ENCODE data around the gene ANO2.
"Not testable (repeated sequence)": the region's sequence is repeated elsewhere in the genome, so short reads cannot be mapped to it uniquely, and the experiment has no call there.

Gene ANO2

DNA sequence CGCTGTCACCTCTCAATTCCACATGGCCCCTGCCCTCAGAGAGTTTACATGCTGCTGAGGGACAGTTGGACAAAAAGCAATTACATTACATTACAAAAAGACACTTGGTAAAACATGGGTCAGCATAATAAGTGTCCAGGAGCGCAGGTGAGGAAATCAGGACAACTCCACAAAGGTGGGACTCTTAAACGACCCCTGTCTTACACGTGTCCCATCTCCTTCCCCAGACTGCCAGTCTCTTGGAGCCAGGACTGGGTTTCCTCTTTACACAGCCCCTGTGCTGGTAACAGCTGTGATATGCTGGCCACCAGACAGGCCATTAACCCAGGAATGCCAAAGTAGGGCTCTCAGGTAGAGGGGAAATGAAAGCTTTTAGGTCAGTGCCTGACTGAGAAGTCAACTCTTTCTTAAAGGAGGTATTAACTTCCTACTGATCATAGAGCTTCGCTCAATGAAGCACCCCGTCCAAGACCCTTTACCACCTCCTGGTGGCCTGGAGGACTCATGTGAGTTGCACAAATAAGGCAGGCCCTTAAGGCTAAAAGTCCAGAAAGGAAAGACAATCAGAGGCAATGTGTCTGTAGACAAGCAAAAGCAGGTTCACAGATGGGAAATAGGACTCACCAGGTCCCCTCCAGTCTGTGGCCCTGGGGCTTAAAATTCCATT is 55.5 kb downstream of the ANO2 start:
- in situ Hi-C loops (cut with HindIII; ENCODE audit: low sequenced_read_pairs), result no loop called here

DNA sequence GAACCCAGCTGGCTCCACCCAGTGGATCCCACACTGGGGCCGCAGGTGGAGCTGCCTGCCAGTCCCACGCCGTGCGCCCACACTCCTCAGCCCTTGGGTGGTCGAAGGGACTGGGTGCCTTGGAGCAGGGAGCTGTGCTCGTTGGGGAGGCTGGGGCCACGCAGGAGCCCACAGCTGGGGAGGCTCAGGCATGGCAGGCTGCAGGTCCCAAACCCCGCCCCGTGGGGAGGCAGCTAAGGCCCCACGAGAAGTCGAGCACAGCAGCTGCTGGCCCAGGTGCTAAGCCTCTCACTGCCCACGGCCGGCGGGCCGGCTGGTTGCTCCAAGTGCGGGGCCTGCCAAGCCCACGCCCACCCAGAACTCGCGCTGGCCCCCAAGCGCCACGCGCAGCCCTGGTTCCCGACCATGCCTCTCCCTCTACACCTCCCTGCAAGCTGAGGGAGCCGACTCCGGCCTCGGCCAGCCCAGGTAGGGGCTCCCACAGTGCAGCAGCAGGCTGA is 56.2 kb downstream of the ANO2 start:
- in situ Hi-C loops (cut with HindIII; ENCODE audit: low sequenced_read_pairs), result no loop called here

DNA sequence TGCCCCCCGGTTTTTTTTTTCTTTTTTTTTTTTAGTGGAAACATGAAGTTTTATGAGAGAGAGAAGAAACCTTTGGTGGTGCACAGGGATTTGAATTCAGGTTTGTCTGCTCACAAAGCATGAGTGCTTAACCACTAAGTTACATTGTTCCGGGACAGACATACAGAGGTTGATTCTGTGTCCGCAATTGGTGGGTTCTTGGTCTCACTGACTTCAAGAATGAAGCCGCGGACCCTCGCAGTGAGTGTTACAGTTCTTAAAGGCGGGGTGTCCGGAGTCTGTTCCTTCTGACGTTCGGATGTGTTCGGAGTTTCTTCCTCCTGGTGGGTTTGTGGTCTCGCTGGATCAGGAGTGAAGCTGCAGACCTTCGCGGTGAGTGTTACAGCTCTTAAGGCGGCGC is 57.2 kb downstream of the ANO2 start:
- in situ Hi-C loops (cut with HindIII; ENCODE audit: low sequenced_read_pairs), result not testable (repeated sequence)

DNA sequence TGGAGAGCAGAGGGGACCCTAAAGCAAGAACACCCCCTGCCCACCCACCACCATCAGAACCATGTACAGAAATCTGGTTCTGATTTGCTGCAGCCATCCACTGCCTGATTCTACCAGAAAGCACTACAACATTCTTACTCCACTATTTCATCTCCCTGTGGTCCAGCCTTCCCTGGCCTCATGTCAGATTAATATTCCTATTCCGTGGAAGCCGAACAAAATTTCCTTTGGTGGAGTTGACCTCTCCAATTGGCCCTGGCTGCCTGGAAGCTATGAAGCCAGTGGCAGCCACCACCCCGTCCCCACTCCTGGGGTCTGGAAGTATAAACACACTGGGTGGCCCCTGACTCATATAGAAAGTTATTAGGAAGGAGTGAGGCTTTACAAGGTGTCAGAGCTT is 60.2 kb downstream of the ANO2 start:
- in situ Hi-C loops (cut with HindIII; ENCODE audit: low sequenced_read_pairs), result no loop called here

DNA sequence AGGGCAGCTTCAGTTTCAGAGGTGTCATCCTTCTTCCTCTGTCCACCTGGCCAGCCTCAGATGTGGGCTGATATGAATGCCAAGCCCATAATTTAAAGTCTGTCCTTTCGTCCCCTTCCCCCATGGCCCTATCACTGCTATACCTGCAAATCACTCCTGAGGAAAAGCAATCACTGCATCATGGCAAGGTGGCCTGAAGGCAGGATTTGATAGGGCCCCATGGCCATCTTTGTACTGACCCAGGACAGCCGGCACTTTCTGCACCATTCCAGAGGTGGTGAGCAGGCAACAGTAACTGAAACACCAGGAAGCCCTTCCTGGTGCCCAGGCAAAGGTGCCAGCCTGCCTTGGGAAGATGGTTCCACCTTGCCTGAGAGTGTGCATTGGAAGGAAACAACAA is 60.8 kb downstream of the ANO2 start:
- in situ Hi-C loops (cut with HindIII; ENCODE audit: low sequenced_read_pairs), result no loop called here

DNA sequence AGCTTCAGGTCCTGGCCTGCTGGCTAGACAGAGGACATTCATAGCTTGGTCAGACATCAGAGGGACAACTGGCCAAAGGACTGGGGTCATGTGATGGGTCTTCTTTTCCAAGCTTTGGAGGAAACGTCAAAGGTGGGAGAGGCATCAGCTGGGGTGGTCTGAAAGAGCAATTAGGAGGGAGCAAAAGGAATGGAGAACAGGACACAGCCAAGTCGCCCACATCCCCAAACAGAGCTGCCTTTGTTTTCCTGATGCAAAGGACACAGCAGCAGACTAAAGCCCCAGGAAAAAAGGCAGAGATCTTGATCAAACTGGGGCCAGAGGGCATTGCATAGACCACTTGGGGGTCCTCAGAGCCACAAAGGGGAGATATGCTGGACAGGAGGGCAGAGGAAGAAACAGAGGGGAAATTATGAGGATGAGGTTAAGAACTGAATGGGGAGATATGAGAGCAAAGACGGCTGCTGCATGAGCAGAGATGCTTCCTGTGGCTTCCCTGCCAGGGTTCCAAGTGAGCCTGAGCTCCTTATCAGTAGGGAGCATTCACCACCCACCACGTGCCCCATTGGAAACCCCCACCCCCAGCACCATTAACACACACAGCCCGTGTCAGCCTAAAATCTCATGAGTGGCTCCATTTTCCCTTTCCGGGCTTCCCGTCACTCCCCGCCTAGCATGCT is 62.4 kb downstream of the ANO2 start:
- in situ Hi-C loops (cut with HindIII; ENCODE audit: low sequenced_read_pairs), result no loop called here

DNA sequence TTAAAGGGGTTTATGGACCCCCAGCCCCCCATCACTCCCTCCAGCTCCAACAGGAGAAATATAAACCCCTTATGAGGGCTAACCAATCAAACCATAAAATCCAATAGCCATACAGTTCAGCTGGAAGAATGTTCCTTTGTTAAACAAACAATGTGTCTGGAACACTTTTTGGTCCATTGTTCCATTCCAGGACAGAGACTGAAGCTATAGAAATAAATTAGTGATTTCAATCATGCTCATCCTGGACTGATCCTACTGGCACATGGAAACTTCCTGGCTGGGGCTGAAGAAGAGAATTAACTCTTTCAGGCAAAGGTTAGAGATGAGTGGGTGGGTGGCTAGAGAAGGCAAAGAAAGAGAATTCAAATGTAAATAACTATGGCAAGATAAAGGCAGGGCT is 63.4 kb downstream of the ANO2 start:
- in situ Hi-C loops (cut with HindIII; ENCODE audit: low sequenced_read_pairs), result no loop called here

DNA sequence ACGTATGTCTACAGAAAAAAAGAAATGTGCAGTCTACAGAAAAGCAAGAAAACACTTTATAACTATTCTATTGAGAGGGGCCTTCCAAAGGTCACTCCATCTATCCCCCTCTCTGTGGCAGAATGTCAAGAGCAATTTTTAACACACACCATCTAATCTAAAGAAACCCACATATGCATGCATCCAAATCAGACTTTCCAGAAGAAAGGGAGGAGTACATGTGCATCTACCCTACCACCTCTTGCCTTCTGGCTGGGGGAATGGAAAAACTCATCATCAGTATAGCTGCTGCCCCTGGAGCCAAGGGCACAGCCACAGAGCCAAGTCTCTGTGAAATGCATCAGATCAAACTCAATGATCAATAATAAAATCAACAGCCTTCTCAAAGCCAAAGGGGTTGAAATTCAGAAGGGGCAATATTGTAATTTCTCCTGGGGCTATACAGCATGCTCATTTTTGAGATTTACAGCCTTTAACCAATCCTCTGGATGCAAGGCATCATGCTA is 63.9 kb downstream of the ANO2 start:
- in situ Hi-C loops (cut with HindIII; ENCODE audit: low sequenced_read_pairs), result no loop called here

DNA sequence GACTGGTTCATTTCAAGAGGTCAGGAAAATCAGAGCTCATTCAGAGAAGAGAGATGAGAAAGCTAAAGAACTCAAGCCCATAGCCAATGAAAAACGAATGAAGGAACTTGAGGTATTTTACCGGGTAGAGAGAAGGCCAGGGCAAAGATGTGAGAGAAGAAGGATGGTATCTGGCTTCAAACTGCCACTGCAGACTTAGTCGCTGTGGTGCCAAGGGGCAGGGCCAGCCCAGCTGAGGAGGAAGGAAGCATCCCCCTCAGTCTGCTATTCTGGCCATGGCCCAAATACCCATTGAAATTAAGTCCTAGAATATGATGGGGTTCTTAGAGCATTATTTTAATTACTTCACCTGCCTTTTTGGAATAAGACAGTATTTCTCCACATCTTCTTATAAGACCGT is 69.2 kb downstream of the ANO2 start:
- in situ Hi-C loops (cut with HindIII; ENCODE audit: low sequenced_read_pairs), result no loop called here

DNA sequence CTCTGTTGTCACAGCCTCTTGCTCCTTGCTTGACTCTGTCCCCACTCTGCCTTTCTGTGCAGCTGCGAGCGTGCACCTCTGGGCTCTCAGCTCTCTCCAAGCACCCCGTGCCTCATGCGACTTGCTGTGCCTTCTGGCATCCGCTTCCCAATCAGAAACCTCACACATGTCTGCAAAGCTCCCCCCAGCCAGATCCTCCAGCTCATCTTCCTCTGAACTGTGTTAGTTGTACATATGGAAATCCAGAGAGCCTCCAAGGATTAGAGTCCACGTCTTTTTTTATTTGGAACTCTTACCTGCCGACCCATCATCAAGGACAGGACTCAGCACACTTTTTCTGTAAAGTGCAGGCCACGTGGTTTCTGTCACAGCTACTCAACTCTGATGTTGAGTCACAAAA is 70.5 kb downstream of the ANO2 start:
- in situ Hi-C loops (cut with HindIII; ENCODE audit: low sequenced_read_pairs), result no loop called here

DNA sequence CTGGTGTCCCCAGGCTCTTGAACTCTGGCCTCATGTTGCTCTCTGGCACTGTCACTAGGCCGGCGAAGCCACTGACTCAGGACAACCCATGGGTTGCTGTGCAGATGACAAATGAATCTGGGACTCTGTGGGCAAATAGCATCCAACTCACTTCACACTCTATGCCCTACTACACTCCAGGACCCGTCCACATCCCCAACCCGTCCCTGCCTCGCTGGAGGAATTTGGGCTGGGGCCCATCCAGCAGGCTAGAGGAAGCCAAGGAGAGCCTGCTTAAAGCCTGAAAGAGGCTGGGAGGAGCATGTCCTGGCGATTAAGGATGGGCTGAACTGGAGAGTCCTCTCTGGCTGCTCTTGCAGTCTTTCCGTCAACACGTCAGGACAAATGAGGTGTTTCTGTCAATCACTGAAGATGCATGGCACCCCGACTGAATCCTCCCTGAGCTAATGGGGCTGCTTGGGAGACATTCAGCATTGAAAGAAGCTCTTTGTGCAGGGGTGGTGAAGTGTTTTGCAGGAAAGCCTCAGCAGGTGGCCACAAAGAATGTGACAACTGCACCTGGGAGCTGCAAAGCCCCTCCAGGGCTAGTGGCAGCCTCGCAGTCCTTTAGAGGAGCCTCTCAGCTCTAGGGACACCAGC is 71.7 kb downstream of the ANO2 start:
- in situ Hi-C loops (cut with HindIII; ENCODE audit: low sequenced_read_pairs), result no loop called here

DNA sequence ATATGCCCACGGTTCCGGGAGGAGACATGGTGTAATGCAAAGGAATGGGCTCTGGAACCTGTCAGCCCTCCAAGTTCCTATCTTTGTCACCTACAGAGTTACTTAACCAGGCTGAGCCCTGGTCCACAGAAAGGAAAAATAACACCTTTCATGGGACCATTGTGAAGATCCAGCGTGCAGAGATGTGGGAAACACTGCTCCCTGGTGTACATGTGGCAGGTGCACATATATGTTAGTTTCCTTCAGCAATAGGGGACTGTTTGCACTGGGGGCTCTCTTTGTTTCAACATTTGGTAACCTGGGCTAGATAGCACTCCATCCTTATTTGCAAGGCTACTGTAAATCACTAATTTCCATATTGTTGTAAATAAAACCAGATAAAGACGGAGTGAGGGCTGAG is 72.3 kb downstream of the ANO2 start:
- in situ Hi-C loops (cut with HindIII; ENCODE audit: low sequenced_read_pairs), result no loop called here

DNA sequence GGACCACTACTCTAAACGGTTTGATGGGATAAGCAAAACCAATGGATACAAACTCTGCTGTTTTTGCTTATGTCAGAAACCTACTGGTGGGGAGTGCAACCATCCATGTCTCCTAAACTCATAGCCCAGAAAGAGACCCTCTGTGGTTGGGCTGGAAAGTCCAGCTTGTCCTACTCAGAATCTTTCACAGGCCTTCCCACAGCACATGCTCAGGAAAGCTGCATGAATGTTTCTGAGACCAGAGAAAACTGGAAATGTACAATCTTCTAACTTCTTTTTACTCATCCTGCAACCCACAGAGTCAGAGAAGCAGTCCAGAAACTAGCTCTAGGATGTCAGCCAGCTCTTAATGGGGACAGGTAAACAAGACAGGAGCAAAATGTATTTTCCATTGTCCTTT is 73.3 kb downstream of the ANO2 start:
- in situ Hi-C loops (cut with HindIII; ENCODE audit: low sequenced_read_pairs), result no loop called here

DNA sequence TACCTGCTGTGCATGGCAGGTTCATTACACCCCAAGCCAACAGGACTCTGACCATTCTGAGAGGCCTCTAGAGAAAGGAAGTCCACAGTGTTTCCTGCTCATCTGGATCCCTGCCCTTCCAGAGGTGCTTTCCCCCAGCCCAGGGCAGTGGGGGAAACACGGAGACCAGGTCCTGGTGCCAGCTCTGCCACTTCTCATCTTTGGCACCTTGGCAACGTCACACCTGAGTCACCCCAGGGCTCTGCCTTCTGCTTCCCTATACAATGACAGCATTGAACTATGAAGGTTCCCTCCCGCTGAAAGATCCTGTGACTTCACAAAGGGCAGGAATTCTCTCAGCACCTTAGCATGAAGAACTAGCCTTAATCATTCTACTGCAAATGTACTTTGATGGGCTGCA is 74.9 kb downstream of the ANO2 start:
- in situ Hi-C loops (cut with HindIII; ENCODE audit: low sequenced_read_pairs), result no loop called here

DNA sequence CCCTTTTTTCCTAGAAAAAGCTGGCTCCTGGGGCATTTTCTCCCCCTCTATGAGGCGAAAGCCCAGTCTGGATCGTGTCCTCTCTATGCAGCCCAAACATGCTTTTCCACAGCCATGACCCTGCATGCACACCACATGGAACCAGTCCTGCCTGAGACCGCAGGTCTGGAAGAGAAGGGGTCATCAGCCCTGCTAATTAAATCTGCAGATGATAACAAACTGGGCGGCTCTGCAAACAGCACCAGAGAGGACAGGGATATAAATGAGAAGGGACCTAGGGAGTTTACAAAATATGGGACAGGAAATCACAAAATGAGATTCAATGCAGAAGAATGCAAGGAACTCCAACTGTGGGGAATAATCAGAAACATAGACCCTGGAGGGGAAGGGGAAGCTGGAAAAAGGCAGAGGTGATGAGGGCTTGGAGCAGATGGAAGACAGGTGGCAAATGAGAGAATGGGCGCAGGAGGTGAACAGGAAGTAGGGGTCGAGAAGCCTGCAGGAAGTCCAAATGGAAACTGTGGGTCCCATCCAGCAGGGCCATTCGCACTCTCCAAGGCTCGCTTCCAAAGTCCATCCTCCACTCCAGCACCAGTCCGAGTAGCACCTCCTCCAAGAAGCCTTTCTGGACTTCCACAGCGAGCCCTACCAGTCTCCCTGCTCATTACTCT is 76.3 kb downstream of the ANO2 start:
- in situ Hi-C loops (cut with HindIII; ENCODE audit: low sequenced_read_pairs), result no loop called here

DNA sequence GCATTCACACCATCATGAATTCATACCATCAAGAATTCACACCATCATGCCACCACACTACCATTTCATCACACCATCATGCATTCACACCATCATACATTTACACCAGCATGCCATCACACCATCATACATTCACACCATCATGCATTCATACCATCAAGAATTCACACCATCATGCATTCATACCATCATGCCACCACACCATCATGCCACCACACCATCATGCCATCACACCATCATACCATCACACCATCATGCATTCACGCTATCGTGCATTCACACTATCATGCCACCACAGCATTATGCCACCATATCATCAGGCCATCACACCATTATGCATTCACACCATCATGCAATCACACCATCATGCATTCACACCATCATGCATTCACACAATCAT is 79.7 kb downstream of the ANO2 start:
- in situ Hi-C loops (cut with HindIII; ENCODE audit: low sequenced_read_pairs), result no loop called here

DNA sequence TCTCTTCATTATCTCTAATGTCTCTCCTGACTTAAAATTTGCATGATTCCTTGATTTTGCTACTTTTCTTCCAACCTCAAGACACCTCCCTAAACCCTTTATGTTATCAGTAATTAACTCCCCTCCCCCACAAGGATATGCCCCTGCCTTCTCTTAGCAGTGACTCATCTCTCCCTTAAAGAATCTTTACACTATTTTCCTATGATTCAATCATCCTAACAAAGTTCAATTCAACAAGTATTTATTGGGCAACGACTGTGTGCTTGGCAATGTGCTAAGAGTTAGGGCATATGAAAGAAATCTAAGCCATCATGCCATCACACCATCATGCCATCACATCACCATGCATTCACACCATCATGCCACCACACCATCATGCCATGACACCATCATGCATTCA is 80.1 kb downstream of the ANO2 start:
- in situ Hi-C loops (cut with HindIII; ENCODE audit: low sequenced_read_pairs), result no loop called here

DNA sequence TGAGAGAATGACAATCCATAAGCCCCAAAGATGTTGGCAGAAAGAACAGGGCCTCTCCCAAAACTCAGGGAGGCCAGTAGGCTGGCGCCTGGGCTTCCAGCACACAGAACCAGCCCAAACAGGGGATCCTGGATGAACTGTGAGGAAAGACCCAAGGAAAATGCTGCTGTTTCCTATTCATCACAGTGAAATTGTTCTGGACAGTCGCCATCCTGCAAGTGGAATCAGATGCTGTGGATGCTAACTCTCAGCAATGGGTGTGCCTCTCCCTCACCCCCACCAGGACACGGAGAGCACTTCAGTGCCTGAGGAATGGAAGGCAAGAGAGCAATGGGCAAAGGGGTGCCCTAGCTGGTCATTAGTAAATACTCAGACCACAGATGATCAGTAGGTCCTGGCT is 80.8 kb downstream of the ANO2 start:
- in situ Hi-C loops (cut with HindIII; ENCODE audit: low sequenced_read_pairs), result no loop called here

DNA sequence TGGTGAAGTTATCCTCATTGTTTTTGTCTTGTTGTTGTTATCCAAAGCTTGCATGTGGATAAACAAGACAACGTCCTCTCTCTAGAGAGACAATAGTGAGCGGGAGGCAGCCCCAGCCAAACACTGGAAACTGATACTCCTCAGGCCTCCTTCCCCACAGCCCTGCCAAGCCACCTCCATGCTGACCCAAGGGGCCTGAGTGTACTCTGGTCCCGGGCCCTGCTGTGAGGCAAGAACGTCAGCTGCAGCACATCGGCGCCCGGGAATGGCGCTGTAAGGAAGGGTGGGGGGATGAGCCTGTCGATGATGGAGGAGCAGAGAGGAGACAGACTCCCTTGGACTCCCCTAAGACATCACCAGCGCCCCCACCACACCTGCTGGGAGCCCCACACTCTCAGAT is 83.6 kb downstream of the ANO2 start:
- in situ Hi-C loops (cut with HindIII; ENCODE audit: low sequenced_read_pairs), result no loop called here

DNA sequence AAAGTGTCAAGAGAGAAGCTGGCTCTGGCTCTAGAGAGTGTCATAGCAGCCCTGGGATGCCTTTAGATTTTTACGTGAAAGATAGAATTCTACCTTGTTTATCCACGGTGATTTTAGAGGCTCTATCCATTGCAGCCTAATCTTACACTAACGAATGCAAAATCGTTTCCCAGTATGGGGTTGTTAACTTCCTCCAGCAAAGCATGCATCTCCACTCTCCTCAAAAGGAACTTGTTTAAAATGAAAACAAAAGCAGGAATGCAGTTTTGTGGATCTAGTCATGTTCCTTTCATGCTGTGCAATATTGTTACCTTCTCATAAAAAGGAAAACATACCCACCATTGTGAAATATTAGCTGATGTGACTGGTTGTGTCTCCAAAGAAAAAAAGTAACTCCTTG is 88.4 kb downstream of the ANO2 start:
- in situ Hi-C loops (cut with HindIII; ENCODE audit: low sequenced_read_pairs), result no loop called here

DNA sequence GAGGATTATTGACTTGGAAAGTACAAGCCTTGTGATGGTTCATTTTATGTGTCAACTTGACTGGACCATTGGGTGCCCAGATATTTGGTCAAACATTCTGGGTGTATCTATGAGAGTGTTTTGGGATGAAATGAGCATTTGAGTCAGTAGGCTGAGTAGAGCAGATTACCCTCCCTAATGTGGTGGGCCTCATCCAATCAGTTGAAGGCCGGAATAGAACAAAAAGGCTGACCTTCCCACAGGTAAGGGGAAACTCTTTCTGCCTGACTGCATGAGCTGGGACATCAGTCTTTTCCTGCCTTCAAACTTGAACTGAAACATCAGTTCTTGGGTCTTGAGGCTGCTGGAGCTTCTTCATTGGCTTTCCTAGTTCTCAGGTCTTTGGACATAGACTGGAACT is 98.1 kb downstream of the ANO2 start:
- in situ Hi-C loops (cut with HindIII; ENCODE audit: low sequenced_read_pairs), result no loop called here

DNA sequence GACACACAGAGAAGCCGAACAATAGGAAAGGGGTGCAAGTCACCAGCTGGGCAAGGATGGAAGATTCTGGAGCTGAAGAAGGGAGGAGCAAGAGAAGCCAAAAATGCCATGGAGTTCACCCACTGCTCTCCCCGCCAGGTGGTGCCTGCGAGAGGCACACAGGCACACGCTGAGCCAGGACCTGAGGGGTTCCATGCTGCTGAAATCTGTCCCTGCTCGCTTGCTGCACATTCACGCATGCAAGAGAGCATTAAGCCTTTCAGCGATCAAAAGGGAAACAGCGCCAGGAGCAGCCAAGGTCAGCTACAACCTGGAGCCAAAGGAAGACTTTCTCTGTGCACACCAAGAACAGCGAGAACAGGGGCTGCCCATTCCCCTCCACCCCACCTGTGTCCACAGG is 104.1 kb downstream of the ANO2 start:
- in situ Hi-C loops (cut with HindIII; ENCODE audit: low sequenced_read_pairs), result no loop called here
